HCT116 (cell line): ENCODE measurements around the gene SOD3.

Source experiments
- CEBPB ChIP-seq: IDR thresholded peaks from 2 replicates; pipeline ENCODE4 v1.6.1; 2012; ENCODE audit warnings: low read depth
- EGR1 ChIP-seq: IDR thresholded peaks from 2 replicates; pipeline ENCODE4 v1.6.1; 2012; ENCODE audit warnings: low read depth
- EZH2 ChIP-seq: fragments of 200-600 bp; sonication (generic); IDR thresholded peaks from 2 replicates; pipeline ENCODE4 v1.6.1; 2017; ENCODE audit warnings: antibody characterized with exemption, mixed run types
- EZH2phosphoT487 ChIP-seq: fragments of 200-600 bp; IDR thresholded peaks from 2 replicates; pipeline ENCODE4 v1.6.1; 2018; ENCODE audit warnings: antibody characterized with exemption, borderline replicate concordance
- POLR2A ChIP-seq: IDR thresholded peaks from 2 replicates; pipeline ENCODE4 v1.7.0; 2011; ENCODE audit warnings: borderline replicate concordance; ENCODE audit not compliant: insufficient read depth, insufficient read length; ENCODE audit errors: extremely low read depth
- POLR2AphosphoS5 ChIP-seq: IDR thresholded peaks from 2 replicates; pipeline ENCODE4 v1.6.1; 2011; ENCODE audit warnings: mild to moderate bottlenecking, low read depth, low read length, moderate library complexity
- RAD21 ChIP-seq: IDR thresholded peaks from 2 replicates; pipeline ENCODE4 v1.6.1; 2012; ENCODE audit warnings: low read depth, mild to moderate bottlenecking
- SP1 ChIP-seq: IDR thresholded peaks from 2 replicates; pipeline ENCODE4 v1.6.1; 2012; ENCODE audit warnings: low read depth
- TF ChIP-seq, protein P1 (sequence below): IDR thresholded peaks from 2 replicates; pipeline ENCODE4 v1.6.1; 2012
- TF ChIP-seq, protein P2 (sequence below), 3 experiments: fragments of 200-600 bp in 1 of 3; sonication (generic) in 1 of 3; IDR thresholded peaks in 2 of 3; conservative IDR thresholded peaks in 1 of 3; 2 replicates each; pipeline ENCODE4 v1.5.1; 2012 to 2017; ENCODE audit warnings: low read depth in 2 of 3, low read length in 2 of 3, antibody characterized with exemption in 1 of 3, borderline replicate concordance in 1 of 3, control low read depth in 1 of 3, mild to moderate bottlenecking in 1 of 3, mixed read lengths in 1 of 3, mixed run types in 1 of 3, moderate library complexity in 1 of 3; ENCODE audit not compliant: insufficient read depth in 1 of 3
- TF ChIP-seq, protein P3 (sequence below): IDR thresholded peaks from 2 replicates; pipeline ENCODE4 v1.6.1; 2012
- TF ChIP-seq, protein P4 (sequence below): IDR thresholded peaks from 2 replicates; pipeline ENCODE4 v1.6.1; 2012; ENCODE audit warnings: low read depth

DNA sequence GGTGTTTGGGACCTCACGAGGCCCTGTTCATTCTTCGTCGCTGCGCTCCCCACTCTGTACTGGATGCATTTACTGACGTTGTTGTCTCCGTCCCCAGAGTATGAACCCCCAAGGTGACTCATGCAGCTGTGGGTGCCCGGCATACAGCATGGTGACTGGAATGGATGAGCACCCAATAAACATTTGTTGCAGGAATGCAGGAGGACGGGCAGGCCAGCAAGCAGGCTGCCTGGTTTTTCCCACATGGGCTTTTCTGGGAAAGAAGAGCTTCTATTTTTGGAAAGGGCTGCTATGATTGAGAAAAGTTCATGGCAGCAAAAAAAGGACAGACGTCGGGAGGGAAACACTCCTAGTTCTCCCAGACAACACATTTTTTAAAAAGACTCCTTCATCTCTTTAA is 893 bp upstream of the SOD3 start:
- TF ChIP-seq EZH2 (no peak), POLR2A (no peak), SP1 (no peak), RAD21 (no peak), EZH2phosphoT487 (no peak), EGR1 (no peak), POLR2AphosphoS5 (no peak), CEBPB (no peak)
- TF ChIP-seq, protein P1, sequence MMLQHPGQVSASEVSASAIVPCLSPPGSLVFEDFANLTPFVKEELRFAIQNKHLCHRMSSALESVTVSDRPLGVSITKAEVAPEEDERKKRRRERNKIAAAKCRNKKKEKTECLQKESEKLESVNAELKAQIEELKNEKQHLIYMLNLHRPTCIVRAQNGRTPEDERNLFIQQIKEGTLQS, result no peak
- TF ChIP-seq, protein P2, sequence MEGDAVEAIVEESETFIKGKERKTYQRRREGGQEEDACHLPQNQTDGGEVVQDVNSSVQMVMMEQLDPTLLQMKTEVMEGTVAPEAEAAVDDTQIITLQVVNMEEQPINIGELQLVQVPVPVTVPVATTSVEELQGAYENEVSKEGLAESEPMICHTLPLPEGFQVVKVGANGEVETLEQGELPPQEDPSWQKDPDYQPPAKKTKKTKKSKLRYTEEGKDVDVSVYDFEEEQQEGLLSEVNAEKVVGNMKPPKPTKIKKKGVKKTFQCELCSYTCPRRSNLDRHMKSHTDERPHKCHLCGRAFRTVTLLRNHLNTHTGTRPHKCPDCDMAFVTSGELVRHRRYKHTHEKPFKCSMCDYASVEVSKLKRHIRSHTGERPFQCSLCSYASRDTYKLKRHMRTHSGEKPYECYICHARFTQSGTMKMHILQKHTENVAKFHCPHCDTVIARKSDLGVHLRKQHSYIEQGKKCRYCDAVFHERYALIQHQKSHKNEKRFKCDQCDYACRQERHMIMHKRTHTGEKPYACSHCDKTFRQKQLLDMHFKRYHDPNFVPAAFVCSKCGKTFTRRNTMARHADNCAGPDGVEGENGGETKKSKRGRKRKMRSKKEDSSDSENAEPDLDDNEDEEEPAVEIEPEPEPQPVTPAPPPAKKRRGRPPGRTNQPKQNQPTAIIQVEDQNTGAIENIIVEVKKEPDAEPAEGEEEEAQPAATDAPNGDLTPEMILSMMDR (IDR thresholded peaks at IDR 0.05 in 2 of 3, conservative IDR thresholded peaks at IDR 0.05 in 1 of 3; ENCODE audit: borderline replicate concordance in 1 of 3, insufficient read depth in 1 of 3, low read depth in 2 of 3, low read length in 2 of 3), result no peak
- TF ChIP-seq, protein P3, sequence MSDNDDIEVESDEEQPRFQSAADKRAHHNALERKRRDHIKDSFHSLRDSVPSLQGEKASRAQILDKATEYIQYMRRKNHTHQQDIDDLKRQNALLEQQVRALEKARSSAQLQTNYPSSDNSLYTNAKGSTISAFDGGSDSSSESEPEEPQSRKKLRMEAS, result no peak
- TF ChIP-seq, protein P4, sequence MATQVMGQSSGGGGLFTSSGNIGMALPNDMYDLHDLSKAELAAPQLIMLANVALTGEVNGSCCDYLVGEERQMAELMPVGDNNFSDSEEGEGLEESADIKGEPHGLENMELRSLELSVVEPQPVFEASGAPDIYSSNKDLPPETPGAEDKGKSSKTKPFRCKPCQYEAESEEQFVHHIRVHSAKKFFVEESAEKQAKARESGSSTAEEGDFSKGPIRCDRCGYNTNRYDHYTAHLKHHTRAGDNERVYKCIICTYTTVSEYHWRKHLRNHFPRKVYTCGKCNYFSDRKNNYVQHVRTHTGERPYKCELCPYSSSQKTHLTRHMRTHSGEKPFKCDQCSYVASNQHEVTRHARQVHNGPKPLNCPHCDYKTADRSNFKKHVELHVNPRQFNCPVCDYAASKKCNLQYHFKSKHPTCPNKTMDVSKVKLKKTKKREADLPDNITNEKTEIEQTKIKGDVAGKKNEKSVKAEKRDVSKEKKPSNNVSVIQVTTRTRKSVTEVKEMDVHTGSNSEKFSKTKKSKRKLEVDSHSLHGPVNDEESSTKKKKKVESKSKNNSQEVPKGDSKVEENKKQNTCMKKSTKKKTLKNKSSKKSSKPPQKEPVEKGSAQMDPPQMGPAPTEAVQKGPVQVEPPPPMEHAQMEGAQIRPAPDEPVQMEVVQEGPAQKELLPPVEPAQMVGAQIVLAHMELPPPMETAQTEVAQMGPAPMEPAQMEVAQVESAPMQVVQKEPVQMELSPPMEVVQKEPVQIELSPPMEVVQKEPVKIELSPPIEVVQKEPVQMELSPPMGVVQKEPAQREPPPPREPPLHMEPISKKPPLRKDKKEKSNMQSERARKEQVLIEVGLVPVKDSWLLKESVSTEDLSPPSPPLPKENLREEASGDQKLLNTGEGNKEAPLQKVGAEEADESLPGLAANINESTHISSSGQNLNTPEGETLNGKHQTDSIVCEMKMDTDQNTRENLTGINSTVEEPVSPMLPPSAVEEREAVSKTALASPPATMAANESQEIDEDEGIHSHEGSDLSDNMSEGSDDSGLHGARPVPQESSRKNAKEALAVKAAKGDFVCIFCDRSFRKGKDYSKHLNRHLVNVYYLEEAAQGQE, result no peak
